Thoracic aorta (tissue), 2 donors: ENCODE results near the gene ASAP2. TPM values are rescaled to one million over a fixed set of nuclear protein-coding genes. Genes with fewer than 3 reads are reported as not detected.

ENCODE experiments used
- ATAC-seq: fragments of 150-250 bp; one replicate; pipeline ENCODE4 v1.8.0; 2017; ENCODE audit warnings: low read depth; ENCODE audit not compliant: insufficient number of reproducible peaks, low FRiP score
- DNase-seq: peaks from one replicate; pipeline ENCODE4 v3.0.0-alpha.2; 2020; ENCODE audit warnings: low spot score
- H3K27ac ChIP-seq, 2 donors: fragments of 200-600 bp; sonication (generic); 1 replicate in 1 of 2; 2 replicates in 1 of 2; pipeline ENCODE4 v1.5.1; 2016; ENCODE audit warnings: mild to moderate bottlenecking in 2 of 2, moderate library complexity in 2 of 2
- H3K27me3 ChIP-seq: fragments of 200-600 bp; sonication (generic); replicated peaks from 2 replicates; pipeline ENCODE4 v1.6.0; 2016; ENCODE audit warnings: mild to moderate bottlenecking; ENCODE audit not compliant: insufficient read depth
- H3K36me3 ChIP-seq: fragments of 200-600 bp; sonication (generic); one replicate; pipeline ENCODE4 v1.5.1; 2016
- H3K4me1 ChIP-seq, 2 donors: fragments of 200-600 bp; sonication (generic); 1 replicate in 1 of 2; 2 replicates in 1 of 2; pipeline versions ENCODE4 v1.5.1 to v1.6.0; 2016; ENCODE audit warnings: low read depth in 2 of 2, mild to moderate bottlenecking in 1 of 2; ENCODE audit not compliant: control insufficient read depth in 1 of 2
- H3K4me3 ChIP-seq: fragments of 200-600 bp; sonication (generic); 2 replicates; pipeline ENCODE4 v1.5.1; 2016; ENCODE audit warnings: mild to moderate bottlenecking
- H3K9me3 ChIP-seq: fragments of 200-600 bp; sonication (generic); 2 replicates; pipeline ENCODE4 v1.5.1; 2016
- total RNA-seq, 2 donors: library from RNA; depleted of rRNA; stranded (reverse); fragments of >200 nt; gene quantifications; one replicate each; pipeline versions ENCODE4 v1.1.0 to v1.2.3, GENCODE V29; 2016
- TF ChIP-seq, protein P1 (sequence below): fragments of 200-600 bp; sonication (generic); IDR thresholded peaks from one replicate; pipeline ENCODE4 v1.5.1; 2019; ENCODE audit warnings: antibody characterized with exemption

ASAP2 gene
- total RNA-seq, 2 donors from 2014 or later = 58.1 to 102 TPM

DNA sequence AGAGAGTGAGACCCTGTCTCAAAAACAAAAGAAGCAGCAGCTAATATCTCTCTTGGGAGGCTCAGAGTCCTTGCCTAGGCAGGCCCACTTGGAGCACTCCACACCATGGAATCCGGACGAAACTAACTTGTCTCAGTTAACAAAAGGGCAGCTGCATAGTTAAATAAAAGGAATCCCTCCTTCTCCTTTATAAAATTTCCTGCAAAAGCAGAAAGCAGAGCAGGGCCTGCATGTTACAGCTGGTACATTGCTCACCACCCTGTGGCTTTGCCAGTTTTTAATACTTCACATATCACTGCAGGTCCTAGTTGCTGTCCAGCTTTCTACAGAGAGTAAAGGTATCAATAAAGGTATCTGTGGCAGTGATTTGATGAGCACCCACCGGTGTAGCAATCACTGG lies 93.6 kb downstream of the ASAP2 start:
- no peak for DNase-seq
- Histone ChIP-seq H3K36me3 (no peaks in the 10 kb centered on the region), H3K27ac (no peak overlapping the region), H3K4me1 (peaks cover 10 to 55% of the 10 kb centered on the region in 2 donors), H3K27me3 (no peaks in the 10 kb centered on the region), H3K9me3 (no peaks in the 10 kb centered on the region), H3K4me3 (no peak overlapping the region)
- no peak for ATAC-seq
- TF ChIP-seq, protein P1, sequence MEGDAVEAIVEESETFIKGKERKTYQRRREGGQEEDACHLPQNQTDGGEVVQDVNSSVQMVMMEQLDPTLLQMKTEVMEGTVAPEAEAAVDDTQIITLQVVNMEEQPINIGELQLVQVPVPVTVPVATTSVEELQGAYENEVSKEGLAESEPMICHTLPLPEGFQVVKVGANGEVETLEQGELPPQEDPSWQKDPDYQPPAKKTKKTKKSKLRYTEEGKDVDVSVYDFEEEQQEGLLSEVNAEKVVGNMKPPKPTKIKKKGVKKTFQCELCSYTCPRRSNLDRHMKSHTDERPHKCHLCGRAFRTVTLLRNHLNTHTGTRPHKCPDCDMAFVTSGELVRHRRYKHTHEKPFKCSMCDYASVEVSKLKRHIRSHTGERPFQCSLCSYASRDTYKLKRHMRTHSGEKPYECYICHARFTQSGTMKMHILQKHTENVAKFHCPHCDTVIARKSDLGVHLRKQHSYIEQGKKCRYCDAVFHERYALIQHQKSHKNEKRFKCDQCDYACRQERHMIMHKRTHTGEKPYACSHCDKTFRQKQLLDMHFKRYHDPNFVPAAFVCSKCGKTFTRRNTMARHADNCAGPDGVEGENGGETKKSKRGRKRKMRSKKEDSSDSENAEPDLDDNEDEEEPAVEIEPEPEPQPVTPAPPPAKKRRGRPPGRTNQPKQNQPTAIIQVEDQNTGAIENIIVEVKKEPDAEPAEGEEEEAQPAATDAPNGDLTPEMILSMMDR = no peak

DNA sequence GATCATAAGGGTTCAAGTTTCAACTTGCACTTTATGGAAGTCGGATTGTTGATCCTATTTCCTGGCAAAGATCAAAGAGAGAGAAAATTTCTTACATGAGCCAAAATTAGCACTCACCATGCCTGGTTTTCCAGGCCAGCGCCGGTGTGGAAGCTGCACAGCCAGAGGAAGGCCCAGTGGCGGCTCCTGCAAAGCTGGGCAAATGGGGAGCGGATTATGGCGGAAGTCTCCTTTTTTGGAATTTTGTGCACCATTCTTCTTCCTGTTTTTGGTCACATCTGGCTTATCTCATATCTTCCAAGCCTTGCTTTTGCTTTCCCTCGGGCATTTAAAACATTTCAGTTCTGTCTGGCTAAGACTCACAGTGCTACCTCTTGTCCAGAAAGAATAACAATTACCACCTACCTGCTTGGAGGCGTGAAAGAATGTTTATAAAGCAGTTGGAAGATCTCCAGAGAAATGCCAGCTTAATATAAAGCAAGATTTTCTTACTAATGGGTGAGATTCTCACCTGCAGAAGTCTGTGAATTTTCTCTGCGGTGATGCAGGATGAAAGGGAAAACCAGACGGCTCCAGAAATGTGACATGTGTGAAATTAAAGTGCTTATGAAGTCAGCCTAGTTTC lies 94.3 kb downstream of the ASAP2 start:
- Histone ChIP-seq H3K36me3 (no peaks in the 10 kb centered on the region), H3K9me3 (no peaks in the 10 kb centered on the region), H3K27me3 (no peaks in the 10 kb centered on the region), H3K4me3 (no peak overlapping the region), H3K27ac (peak overlapping the region; percentile 9 to 24), H3K4me1 (peaks cover 10 to 55% of the 10 kb centered on the region in 2 donors)
- ATAC-seq = no peak
- TF ChIP-seq, protein P1 = no peak
- DNase-seq = no peak

DNA sequence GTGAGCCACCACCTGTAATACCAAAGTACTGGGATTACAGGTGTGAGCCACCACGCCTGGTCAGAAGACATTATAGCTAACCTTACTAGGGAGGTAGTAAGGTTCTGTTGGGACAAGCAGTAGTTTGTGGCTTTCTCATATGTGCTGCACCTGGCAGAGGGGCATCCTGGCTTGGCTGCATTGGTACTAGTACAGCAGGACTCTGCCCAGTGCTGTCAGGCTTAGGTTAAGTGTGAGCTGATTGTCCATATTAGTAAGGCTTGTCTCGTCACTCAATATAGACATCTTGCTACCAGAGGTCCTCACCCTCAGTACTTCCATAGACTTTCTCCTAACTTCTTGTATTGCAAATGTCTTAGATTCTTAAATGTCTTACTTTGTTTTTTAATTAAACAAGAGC lies 96.1 kb downstream of the ASAP2 start:
- H3K4me1 ChIP-seq = peaks cover 13 to 61% of the 10 kb centered on the region in 2 donors
- H3K36me3 ChIP-seq = no peaks in the 10 kb centered on the region
- TF ChIP-seq, protein P1 = no peak
- H3K27me3 ChIP-seq = no peaks in the 10 kb centered on the region
- no peak for DNase-seq
- no peak for ATAC-seq
- no peak overlapping the region for H3K27ac ChIP-seq
- no peaks in the 10 kb centered on the region for H3K9me3 ChIP-seq
- H3K4me3 ChIP-seq = no peak overlapping the region

DNA sequence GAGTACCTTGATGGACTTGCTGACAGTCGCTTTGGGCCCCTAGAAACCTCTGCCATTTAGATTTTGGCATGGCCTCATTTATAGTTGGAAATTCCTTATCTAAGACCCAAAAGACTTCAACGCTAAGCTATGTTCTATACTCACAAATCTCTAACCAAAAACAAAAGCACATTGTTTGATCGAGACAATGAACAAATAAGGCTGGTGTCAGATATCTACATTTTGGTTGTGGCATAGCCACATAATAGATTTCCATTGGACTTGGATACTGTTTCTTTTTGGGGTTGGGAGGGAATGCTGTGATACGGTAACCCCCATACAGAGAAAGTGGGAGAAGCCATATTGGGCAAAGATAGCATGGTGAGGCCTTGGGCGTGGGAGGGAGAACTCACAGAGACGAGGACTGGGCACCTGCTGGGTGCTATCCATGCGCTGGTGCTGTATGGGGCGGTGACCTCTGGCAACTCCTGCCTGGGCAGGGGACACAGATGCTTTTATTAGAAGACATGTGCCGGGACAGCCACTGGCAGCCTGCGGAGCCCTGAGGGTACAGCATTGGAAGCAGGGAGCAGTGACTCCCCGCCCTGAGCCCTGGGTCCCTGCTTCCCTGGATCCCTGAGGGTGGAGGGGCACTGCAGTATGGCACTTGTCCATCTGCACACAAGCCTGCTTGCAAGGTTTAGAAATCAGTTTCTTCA lies 97.1 kb downstream of the ASAP2 start:
- H3K9me3 ChIP-seq = no peaks in the 10 kb centered on the region
- DNase-seq (no peak), ATAC-seq (no peak)
- TF ChIP-seq, protein P1 = no peak
- no peaks in the 10 kb centered on the region for H3K36me3 ChIP-seq
- no peak overlapping the region for H3K4me3 ChIP-seq
- no peaks in the 10 kb centered on the region for H3K27me3 ChIP-seq
- peaks cover 19 to 62% of the 10 kb centered on the region in 2 donors for H3K4me1 ChIP-seq
- no peak overlapping the region for H3K27ac ChIP-seq

DNA sequence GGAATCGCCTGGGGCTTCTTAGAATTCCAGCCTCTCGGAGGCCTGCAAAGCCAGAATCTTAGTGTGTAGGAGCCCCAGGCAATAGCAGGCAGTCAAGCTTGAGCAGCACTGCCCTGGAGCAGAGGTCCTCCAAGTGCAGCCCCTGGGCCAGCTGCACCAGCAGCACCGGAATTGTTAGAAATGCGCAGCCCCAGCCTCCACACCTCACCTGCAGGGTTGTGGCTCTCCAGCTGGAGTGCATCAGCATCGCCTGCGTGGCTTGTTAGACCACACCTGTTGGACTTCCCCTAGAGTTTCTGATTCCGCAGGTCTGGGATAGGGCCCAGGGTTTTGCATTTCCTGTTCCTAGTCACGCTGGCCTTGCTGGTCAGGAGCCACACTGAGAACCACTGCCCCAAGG lies 100.3 kb downstream of the ASAP2 start:
- TF ChIP-seq, protein P1 = no peak
- ATAC-seq = no peak
- Histone ChIP-seq H3K27ac (peak overlapping the region; percentile 56 to 91), H3K27me3 (no peaks in the 10 kb centered on the region), H3K9me3 (no peaks in the 10 kb centered on the region), H3K4me1 (peaks cover 34 to 64% of the 10 kb centered on the region in 2 donors), H3K36me3 (no peaks in the 10 kb centered on the region), H3K4me3 (no peak overlapping the region)
- no peak for DNase-seq
